ENCODE measurements around the gene PIN1.

DNA sequence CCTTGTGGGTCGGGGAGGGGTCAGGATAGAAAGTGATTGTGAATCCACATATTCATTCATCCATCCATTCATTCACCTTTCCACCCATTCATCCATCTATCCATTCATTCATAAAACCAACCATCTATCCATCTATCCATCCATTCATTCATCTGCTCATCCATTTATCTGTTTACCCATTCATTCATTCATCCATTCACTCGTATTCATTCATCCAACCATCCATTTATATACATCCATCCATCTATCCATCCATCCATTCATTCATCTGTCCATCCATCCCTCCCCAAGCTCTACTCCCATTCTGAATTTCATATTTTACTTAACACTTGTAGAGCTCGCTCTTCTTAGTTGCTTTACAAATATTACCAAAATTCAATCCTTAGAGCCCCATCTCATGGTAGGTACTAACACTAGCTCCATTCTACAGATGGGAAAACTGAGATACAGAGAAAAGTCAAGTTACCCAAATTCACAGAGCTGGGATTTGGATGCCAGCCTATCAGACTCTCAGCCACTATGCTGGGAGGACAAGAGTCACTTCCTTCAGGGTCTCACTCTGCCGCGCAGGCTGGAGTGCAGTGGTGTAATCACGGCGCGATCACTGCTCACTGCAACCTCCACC lies 37.6 kb downstream of the PIN1 start:
- TF ChIP-seq, protein P1, sequence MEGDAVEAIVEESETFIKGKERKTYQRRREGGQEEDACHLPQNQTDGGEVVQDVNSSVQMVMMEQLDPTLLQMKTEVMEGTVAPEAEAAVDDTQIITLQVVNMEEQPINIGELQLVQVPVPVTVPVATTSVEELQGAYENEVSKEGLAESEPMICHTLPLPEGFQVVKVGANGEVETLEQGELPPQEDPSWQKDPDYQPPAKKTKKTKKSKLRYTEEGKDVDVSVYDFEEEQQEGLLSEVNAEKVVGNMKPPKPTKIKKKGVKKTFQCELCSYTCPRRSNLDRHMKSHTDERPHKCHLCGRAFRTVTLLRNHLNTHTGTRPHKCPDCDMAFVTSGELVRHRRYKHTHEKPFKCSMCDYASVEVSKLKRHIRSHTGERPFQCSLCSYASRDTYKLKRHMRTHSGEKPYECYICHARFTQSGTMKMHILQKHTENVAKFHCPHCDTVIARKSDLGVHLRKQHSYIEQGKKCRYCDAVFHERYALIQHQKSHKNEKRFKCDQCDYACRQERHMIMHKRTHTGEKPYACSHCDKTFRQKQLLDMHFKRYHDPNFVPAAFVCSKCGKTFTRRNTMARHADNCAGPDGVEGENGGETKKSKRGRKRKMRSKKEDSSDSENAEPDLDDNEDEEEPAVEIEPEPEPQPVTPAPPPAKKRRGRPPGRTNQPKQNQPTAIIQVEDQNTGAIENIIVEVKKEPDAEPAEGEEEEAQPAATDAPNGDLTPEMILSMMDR (IDR thresholded peaks at IDR 0.05): no peak
- no peak for TF ChIP-seq POLR2A (IDR thresholded peaks at IDR 0.05)
